ENCODE results near the gene STARD5.

GRCh38 chr15:81299630-81300273 is 24.2 kb downstream of the STARD5 start:
- TF ChIP-seq CTCF (IDR thresholded peaks at IDR 0.05) (no peak), ZFX (IDR thresholded peaks at IDR 0.05; ENCODE audit: borderline replicate concordance) (no peak)
